ENCODE results near the gene RMDN2. TPM values are rescaled to one million over a fixed set of nuclear protein-coding genes. Genes with fewer than 3 reads are reported as not detected.

Gene RMDN2, protein sequence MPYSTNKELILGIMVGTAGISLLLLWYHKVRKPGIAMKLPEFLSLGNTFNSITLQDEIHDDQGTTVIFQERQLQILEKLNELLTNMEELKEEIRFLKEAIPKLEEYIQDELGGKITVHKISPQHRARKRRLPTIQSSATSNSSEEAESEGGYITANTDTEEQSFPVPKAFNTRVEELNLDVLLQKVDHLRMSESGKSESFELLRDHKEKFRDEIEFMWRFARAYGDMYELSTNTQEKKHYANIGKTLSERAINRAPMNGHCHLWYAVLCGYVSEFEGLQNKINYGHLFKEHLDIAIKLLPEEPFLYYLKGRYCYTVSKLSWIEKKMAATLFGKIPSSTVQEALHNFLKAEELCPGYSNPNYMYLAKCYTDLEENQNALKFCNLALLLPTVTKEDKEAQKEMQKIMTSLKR
- 1.3 TPM for total RNA-seq
- 1 to 10 TPM; 1.7 to 3.2 (median 2.1) TPM for polyA plus RNA-seq

DNA sequence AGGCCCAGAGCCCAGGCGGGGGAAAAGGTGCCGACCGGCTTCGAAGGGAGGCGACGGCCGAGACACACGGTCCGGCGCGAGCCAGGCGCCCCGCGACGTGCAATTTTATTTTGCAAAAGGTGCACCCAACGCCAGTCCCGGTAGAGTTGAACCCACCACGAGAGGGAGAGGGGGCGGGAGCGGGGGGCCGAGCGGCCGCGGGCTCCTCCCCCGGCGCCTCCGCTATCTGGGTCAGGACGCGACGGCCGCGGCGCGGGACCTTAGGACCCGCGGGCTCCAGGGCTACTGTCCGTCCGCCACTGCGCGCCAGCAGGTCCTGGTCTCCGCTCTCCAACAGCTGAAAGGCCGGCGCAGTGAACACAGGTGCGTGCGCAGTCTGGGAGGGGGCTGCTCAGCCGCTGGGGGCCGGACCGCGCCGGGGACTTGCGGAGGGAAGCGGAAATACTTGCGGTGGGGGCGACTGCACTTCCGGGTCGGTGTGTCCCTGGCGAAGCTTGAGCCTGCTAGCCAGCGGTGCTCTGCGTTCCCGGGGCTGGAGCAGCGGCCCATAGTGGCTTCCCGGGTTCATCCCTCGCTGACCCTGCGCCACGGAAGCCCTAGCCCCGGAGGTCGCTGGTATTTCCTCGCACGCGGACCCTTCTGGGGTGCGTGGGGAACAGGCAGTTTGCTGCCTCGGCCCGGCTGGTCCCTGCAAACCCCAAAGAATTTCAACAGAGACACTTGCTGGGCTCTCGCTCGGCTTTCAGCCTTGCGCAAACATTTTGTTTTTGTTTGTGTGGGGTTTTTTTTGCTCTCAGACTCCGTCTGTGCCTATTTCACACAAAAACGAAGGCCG is at the start of gene RMDN2:
Gene RMDN2 (plus strand): TSS at position 225 of the 835 bp plus-strand sequence. CDS start 3,991 bp downstream, outside the sequence.
- H3K4me1 ChIP-seq (ENCODE audit: control insufficient read depth, insufficient read depth, low read length, poor library complexity, severe bottlenecking): peaks cover 12% of the 10 kb centered on the region
- DNase-seq (peak; percentile 53 to 91 (median 66)), ATAC-seq (ENCODE audit: low read depth in 2 of 2) (peak; percentile 70 to 80)
- H3K4me3 ChIP-seq (ENCODE audit: low read depth, low read length): peak within 1 kb of the TSS; percentile 83
- Mint-ChIP-seq H3K27ac (peak within 1 kb of the TSS; percentile 86 to 99 (median 90)), H3K4me1 (peaks cover 4 to 14% (median 12%) of the 10 kb centered on the region in 4 donors), H3K27me3 (peaks cover 48% of the 10 kb centered on the region), H3K9me3 (peaks cover 0 to 1% (median 0%) of the 10 kb centered on the region in 7 donors), H3K4me3 (peak within 1 kb of the TSS; percentile 90 to 95 (median 90)), H3K36me3 (no peaks in the 10 kb centered on the region)
- no peaks in the 10 kb centered on the region for H3K36me3 ChIP-seq (ENCODE audit: control insufficient read depth, insufficient read depth, low read length)
- no peaks in the 10 kb centered on the region for H3K9me3 ChIP-seq (ENCODE audit: control insufficient read depth in 2 of 2, low read length in 2 of 2)
- peak within 1 kb of the TSS; percentile 50 for H3K27ac ChIP-seq (ENCODE audit: insufficient read depth, low read length, poor library complexity, severe bottlenecking)
- H3K27me3 ChIP-seq (ENCODE audit: control insufficient read depth, insufficient read depth, low read length): peaks cover 15% of the 10 kb centered on the region

DNA sequence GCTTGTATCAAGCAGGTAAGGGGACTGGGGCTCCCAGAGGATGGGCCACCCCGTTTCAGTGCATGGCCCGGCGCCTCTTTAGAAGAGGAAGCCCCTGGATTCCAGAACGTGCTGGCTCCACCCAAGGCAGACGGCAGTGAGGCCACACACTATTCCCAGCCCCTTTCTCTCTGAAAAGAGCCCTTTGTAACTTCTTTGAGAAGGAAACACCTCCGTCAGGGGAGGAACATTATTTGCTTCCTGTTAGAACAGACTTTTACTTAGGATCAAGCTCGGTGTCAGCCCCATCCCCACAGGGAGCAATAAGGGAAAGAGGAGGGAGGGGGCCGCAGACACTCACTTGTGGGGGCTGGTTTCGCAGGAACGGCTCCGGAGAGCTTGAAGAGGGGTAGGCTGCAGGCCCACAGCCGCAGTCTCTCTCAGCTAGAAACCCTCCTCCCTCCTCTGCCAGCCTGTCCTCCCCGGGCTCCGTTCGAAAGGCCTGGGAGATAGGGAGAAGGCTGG is 49.6 kb upstream of the RMDN2 start:
- Mint-ChIP-seq H3K4me1 (peaks cover 4 to 16% (median 12%) of the 10 kb centered on the region in 4 donors), H3K27me3 (peaks cover 16% of the 10 kb centered on the region), H3K36me3 (no peaks in the 10 kb centered on the region), H3K9me3 (no peaks in the 10 kb centered on the region), H3K4me3 (no peak overlapping the region), H3K27ac (no peak overlapping the region)
- no peak overlapping the region for H3K27ac ChIP-seq (ENCODE audit: insufficient read depth, low read length, poor library complexity, severe bottlenecking)
- H3K36me3 ChIP-seq (ENCODE audit: control insufficient read depth, insufficient read depth, low read length): no peaks in the 10 kb centered on the region
- peaks cover 4% of the 10 kb centered on the region for H3K4me1 ChIP-seq (ENCODE audit: control insufficient read depth, insufficient read depth, low read length, poor library complexity, severe bottlenecking)
- no peaks in the 10 kb centered on the region for H3K9me3 ChIP-seq (ENCODE audit: control insufficient read depth in 2 of 2, low read length in 2 of 2)
- H3K4me3 ChIP-seq (ENCODE audit: low read depth, low read length): no peak overlapping the region
- ATAC-seq (ENCODE audit: low read depth in 2 of 2): no peak
- no peak for DNase-seq
- peaks cover 3% of the 10 kb centered on the region for H3K27me3 ChIP-seq (ENCODE audit: control insufficient read depth, insufficient read depth, low read length)

DNA sequence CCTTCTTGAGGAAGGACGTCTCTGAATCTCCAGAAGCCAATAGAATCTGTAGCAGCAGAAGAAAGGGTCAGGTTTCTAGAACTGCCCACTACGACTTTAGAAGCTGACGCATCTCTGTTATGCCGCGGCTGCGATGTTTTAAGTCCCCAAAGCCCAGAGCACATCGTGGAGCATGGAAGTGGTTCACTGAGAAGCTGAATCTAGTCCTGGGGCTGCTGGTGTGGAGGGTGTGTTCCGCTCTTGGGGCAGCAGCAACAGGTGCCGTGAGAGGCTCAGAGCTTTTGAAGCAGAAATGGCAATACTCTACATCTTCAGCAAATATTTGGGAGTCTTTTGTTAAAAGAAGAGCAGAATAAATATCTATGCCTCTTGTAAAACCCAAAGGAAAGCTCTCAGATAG is 48.9 kb upstream of the RMDN2 start:
- H3K4me1 Mint-ChIP-seq: peaks cover 4 to 16% (median 10%) of the 10 kb centered on the region in 4 donors

DNA sequence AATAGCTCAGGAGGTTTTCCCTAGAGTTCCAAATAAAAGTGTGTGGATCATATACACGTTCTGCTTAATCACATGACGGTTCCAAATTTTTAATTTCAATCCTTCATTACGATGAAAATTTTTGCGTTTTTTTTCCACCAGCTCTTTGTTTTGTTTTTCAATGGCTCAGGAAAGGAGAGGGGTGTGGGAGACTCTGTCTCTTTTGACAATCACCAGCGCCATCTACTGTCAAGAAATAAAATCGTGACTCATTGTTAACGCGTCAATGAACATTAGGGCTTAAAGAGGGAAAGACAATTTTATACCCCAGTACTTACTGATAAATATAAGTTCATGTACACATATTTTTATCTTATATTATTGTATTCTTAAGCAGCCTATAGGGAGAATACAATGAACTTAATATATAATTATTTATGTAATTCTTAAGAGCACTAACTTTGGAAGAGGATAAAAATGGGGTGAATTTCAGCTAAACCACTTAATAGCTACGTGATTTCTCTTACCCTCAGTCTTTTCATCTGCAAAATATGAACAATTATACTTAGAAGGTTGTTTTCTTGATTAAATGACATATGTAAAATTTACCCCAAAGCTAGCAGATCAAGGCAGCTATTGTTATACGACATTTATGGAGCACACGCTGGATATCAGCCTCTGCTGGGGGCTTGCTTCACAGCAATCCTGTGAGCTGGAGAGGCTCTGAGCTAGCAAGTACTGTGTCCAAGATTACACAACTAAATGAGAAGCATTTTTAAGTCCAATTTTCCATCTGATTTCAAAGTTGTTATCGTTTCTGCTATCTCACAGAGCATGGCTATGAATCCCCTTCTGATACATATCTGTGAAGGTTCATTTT is 47.4 kb upstream of the RMDN2 start:
- Mint-ChIP-seq H3K4me1 (peaks cover 0 to 5% (median 4%) of the 10 kb centered on the region in 4 donors), H3K4me3 (no peak overlapping the region), H3K27ac (no peak overlapping the region), H3K9me3 (no peaks in the 10 kb centered on the region), H3K27me3 (peaks cover 34% of the 10 kb centered on the region), H3K36me3 (no peaks in the 10 kb centered on the region)
- DNase-seq (peak in 2 of 3 donors; percentile 51 to 62), ATAC-seq (ENCODE audit: low read depth in 2 of 2) (peak; percentile 64 to 72)
- Histone ChIP-seq H3K27ac (ENCODE audit: insufficient read depth, low read length, poor library complexity, severe bottlenecking) (no peak overlapping the region), H3K36me3 (ENCODE audit: control insufficient read depth, insufficient read depth, low read length) (no peaks in the 10 kb centered on the region), H3K27me3 (ENCODE audit: control insufficient read depth, insufficient read depth, low read length) (peaks cover 10% of the 10 kb centered on the region), H3K9me3 (ENCODE audit: control insufficient read depth in 2 of 2, low read length in 2 of 2) (no peaks in the 10 kb centered on the region), H3K4me3 (ENCODE audit: low read depth, low read length) (no peak overlapping the region), H3K4me1 (ENCODE audit: control insufficient read depth, insufficient read depth, low read length, poor library complexity, severe bottlenecking) (peaks cover 4% of the 10 kb centered on the region)

More for the DNA sequence above, 48.9 kb upstream of the RMDN2 start:
- no peak for DNase-seq
- H3K27me3 ChIP-seq (ENCODE audit: control insufficient read depth, insufficient read depth, low read length): peaks cover 6% of the 10 kb centered on the region
- Mint-ChIP-seq H3K27me3 (peaks cover 24% of the 10 kb centered on the region), H3K9me3 (no peaks in the 10 kb centered on the region), H3K4me3 (no peak overlapping the region), H3K36me3 (no peaks in the 10 kb centered on the region), H3K27ac (peak overlapping the region in 1 of 3 donors; percentile 43)
- ATAC-seq (ENCODE audit: low read depth in 2 of 2): no peak
- H3K27ac ChIP-seq (ENCODE audit: insufficient read depth, low read length, poor library complexity, severe bottlenecking): no peak overlapping the region
- no peak overlapping the region for H3K4me3 ChIP-seq (ENCODE audit: low read depth, low read length)
- peaks cover 4% of the 10 kb centered on the region for H3K4me1 ChIP-seq (ENCODE audit: control insufficient read depth, insufficient read depth, low read length, poor library complexity, severe bottlenecking)
- H3K36me3 ChIP-seq (ENCODE audit: control insufficient read depth, insufficient read depth, low read length): no peaks in the 10 kb centered on the region
- no peaks in the 10 kb centered on the region for H3K9me3 ChIP-seq (ENCODE audit: control insufficient read depth in 2 of 2, low read length in 2 of 2)

DNA sequence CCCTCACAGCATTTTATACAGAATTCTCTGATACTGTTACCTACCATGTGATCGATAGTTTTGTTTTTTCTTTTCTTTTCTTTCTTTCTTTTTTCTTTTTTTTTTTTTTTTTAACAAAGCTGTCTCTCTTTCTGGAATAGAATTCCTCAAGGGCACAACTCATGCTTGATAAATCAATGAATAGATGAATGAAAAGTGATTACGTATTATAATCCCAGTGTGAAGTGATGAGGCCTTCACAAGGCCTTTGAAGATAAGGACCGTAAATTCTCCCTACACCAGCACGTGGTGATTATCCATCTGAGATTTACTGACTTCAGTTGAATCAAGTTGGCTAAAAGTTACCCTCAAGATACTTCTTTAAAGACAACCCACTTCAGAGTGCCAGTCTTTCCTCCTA is 46.6 kb upstream of the RMDN2 start:
- Mint-ChIP-seq H3K27ac (no peak overlapping the region), H3K4me3 (no peak overlapping the region), H3K27me3 (peaks cover 37% of the 10 kb centered on the region), H3K9me3 (no peaks in the 10 kb centered on the region), H3K4me1 (peaks cover 0 to 4% (median 3%) of the 10 kb centered on the region in 4 donors), H3K36me3 (no peaks in the 10 kb centered on the region)
- DNase-seq (no peak), ATAC-seq (ENCODE audit: low read depth in 2 of 2) (no peak)
- Histone ChIP-seq H3K27ac (ENCODE audit: insufficient read depth, low read length, poor library complexity, severe bottlenecking) (no peak overlapping the region), H3K9me3 (ENCODE audit: control insufficient read depth in 2 of 2, low read length in 2 of 2) (no peaks in the 10 kb centered on the region), H3K4me3 (ENCODE audit: low read depth, low read length) (no peak overlapping the region), H3K4me1 (ENCODE audit: control insufficient read depth, insufficient read depth, low read length, poor library complexity, severe bottlenecking) (peaks cover 4% of the 10 kb centered on the region), H3K27me3 (ENCODE audit: control insufficient read depth, insufficient read depth, low read length) (peaks cover 11% of the 10 kb centered on the region), H3K36me3 (ENCODE audit: control insufficient read depth, insufficient read depth, low read length) (no peaks in the 10 kb centered on the region)

DNA sequence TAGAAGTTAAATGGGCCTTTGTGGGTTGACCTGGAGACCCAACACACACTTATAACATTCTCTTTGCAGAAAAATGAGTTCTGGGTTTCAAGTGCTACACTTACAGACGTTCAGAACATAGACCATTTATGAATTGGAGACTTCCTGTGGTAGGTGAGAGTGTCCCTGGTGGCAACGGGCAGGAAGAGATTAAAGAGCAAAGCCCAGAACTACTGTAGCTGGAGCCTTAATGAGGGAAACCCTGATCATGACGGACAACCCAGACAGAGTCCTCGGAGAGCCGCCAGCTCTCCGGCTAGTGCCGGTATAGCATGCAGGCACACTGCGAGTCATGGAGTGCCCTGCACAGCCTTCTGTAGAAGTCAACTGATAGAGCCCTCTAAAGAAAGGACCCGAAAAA is 44.5 kb upstream of the RMDN2 start:
- H3K27me3 ChIP-seq (ENCODE audit: control insufficient read depth, insufficient read depth, low read length): peaks cover 11% of the 10 kb centered on the region
- no peak overlapping the region for H3K27ac Mint-ChIP-seq
- H3K4me1 Mint-ChIP-seq: peaks cover 0 to 4% (median 3%) of the 10 kb centered on the region in 4 donors
- no peak for ATAC-seq (ENCODE audit: low read depth in 2 of 2)
- no peak overlapping the region for H3K27ac ChIP-seq (ENCODE audit: insufficient read depth, low read length, poor library complexity, severe bottlenecking)
- no peaks in the 10 kb centered on the region for H3K36me3 Mint-ChIP-seq
- DNase-seq: peak in 1 of 3 donors; percentile 26
- H3K9me3 ChIP-seq (ENCODE audit: control insufficient read depth in 2 of 2, low read length in 2 of 2): no peaks in the 10 kb centered on the region
- peaks cover 4% of the 10 kb centered on the region for H3K4me1 ChIP-seq (ENCODE audit: control insufficient read depth, insufficient read depth, low read length, poor library complexity, severe bottlenecking)
- H3K27me3 Mint-ChIP-seq: peaks cover 47% of the 10 kb centered on the region
- H3K4me3 ChIP-seq (ENCODE audit: low read depth, low read length): no peak overlapping the region
- H3K36me3 ChIP-seq (ENCODE audit: control insufficient read depth, insufficient read depth, low read length): no peaks in the 10 kb centered on the region
- H3K9me3 Mint-ChIP-seq: no peaks in the 10 kb centered on the region
- no peak overlapping the region for H3K4me3 Mint-ChIP-seq

DNA sequence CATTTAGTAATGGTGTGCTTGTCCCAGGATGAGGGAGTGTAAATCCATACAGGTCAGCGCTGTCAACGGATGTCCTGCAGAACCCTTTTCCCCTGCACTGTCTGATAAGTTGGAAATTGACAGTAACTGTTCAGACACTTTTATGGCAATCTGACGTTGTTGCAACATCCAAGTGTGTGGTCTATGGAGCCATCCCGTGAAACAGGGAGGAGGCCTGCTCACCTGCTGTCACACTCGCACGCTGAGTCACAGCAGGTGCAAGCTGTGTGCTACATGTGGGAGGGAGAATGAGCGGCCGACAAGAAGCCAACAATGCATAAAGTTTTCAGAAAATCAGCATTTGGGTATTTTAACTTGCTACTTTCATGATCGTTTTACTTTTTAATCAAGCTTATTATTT is 43.7 kb upstream of the RMDN2 start:
- Histone ChIP-seq H3K4me1 (ENCODE audit: control insufficient read depth, insufficient read depth, low read length, poor library complexity, severe bottlenecking) (peaks cover 4% of the 10 kb centered on the region), H3K27ac (ENCODE audit: insufficient read depth, low read length, poor library complexity, severe bottlenecking) (no peak overlapping the region), H3K9me3 (ENCODE audit: control insufficient read depth in 2 of 2, low read length in 2 of 2) (no peaks in the 10 kb centered on the region), H3K4me3 (ENCODE audit: low read depth, low read length) (no peak overlapping the region), H3K27me3 (ENCODE audit: control insufficient read depth, insufficient read depth, low read length) (peaks cover 11% of the 10 kb centered on the region), H3K36me3 (ENCODE audit: control insufficient read depth, insufficient read depth, low read length) (no peaks in the 10 kb centered on the region)
- DNase-seq (no peak), ATAC-seq (ENCODE audit: low read depth in 2 of 2) (no peak)
- H3K4me1 Mint-ChIP-seq: peaks cover 0 to 4% (median 3%) of the 10 kb centered on the region in 4 donors
- no peaks in the 10 kb centered on the region for H3K9me3 Mint-ChIP-seq
- H3K4me3 Mint-ChIP-seq: no peak overlapping the region
- no peaks in the 10 kb centered on the region for H3K36me3 Mint-ChIP-seq
- peaks cover 51% of the 10 kb centered on the region for H3K27me3 Mint-ChIP-seq
- no peak overlapping the region for H3K27ac Mint-ChIP-seq
